Endodermal cell (in vitro differentiated cells): ENCODE results near the gene ADGRD1. TPM values are rescaled to one million over a fixed set of nuclear protein-coding genes. Genes with fewer than 3 reads are reported as not detected.

Source experiments
- DNase-seq: peaks from one replicate; pipeline ENCODE4 v3.0.0-alpha.2; 2017
- H3K27ac ChIP-seq: 2 replicates; pipeline ENCODE4 v1.5.1; 2013; ENCODE audit warnings: mild to moderate bottlenecking, low read depth, low read length, moderate library complexity
- H3K27me3 ChIP-seq: 2 replicates; pipeline ENCODE4 v1.6.1; 2013; ENCODE audit warnings: mild to moderate bottlenecking, low read length, moderate library complexity; ENCODE audit not compliant: insufficient read depth, control insufficient read depth, poor library complexity, severe bottlenecking
- H3K36me3 ChIP-seq: 2 replicates; pipeline ENCODE4 v1.7.0; 2013; ENCODE audit warnings: mild to moderate bottlenecking, low read length, moderate library complexity; ENCODE audit not compliant: control insufficient read depth, insufficient read depth
- H3K4me1 ChIP-seq: one replicate; pipeline ENCODE4 v1.7.0; 2013; ENCODE audit warnings: low read length; ENCODE audit not compliant: control insufficient read depth, insufficient read depth
- H3K4me3 ChIP-seq: 2 replicates; pipeline ENCODE4 v1.5.1; 2013; ENCODE audit warnings: mild to moderate bottlenecking, low read length, moderate library complexity
- H3K9ac ChIP-seq: 2 replicates; pipeline ENCODE4 v1.6.1; 2013; ENCODE audit warnings: mild to moderate bottlenecking, low read length, moderate library complexity; ENCODE audit not compliant: poor library complexity, severe bottlenecking; ENCODE audit errors: extremely low read depth
- H3K9me3 ChIP-seq: 2 replicates; pipeline ENCODE4 v1.6.1; 2013; ENCODE audit warnings: mild to moderate bottlenecking, low read length, moderate library complexity; ENCODE audit not compliant: control insufficient read depth
- H3K27ac Mint-ChIP-seq: 2 replicates; pipeline ENCODE4 v1.8.0; 2020; ENCODE audit warnings: mixed read lengths
- H3K27me3 Mint-ChIP-seq: 2 replicates; pipeline ENCODE4 v1.8.0; 2021; ENCODE audit warnings: mild to moderate bottlenecking, mixed read lengths; ENCODE audit not compliant: insufficient read depth
- H3K36me3 Mint-ChIP-seq: 2 replicates; pipeline ENCODE4 v1.8.0; 2020; ENCODE audit warnings: low read depth, mixed read lengths
- H3K4me1 Mint-ChIP-seq: 2 replicates; pipeline ENCODE4 v1.8.0; 2020; ENCODE audit warnings: mixed read lengths
- H3K4me3 Mint-ChIP-seq: 2 replicates; pipeline ENCODE4 v1.8.0; 2020; ENCODE audit warnings: mild to moderate bottlenecking, moderate library complexity, mixed read lengths
- H3K9me3 Mint-ChIP-seq: 2 replicates; pipeline ENCODE4 v1.8.0; 2020; ENCODE audit warnings: mild to moderate bottlenecking, mixed read lengths
- CTCF ChIP-seq: fragments of 200-600 bp; sonication (generic); conservative IDR thresholded peaks from 2 replicates; pipeline ENCODE4 v1.5.0; 2021; ENCODE audit warnings: antibody characterized with exemption, mild to moderate bottlenecking
- WGBS, 2 experiments: methylation state at CpG; one replicate each; pipeline versions ENCODE4 v1.1.5 to v1.1.7; 2013; ENCODE audit warnings: missing lambda C conversion rate in 2 of 2, mixed read lengths in 1 of 2; ENCODE audit not compliant: insufficient coverage in 1 of 2, insufficient read length in 1 of 2; 5-methylcytosine and 5-hydroxymethylcytosine counted together
- total RNA-seq, 2 donors: library from RNA; stranded (reverse); fragmentation: NEBNext Ultra II Directional in 1 of 2; extraction: Animal tissue kit (Norgen Biotek cat#: 25700) in 1 of 2; gene quantifications; 2 replicates in 1 of 2; 3 replicates in 1 of 2; pipeline ENCODE4 v1.2.1, GENCODE V29; 2021

ADGRD1 gene
- total RNA-seq, 2 donors from 2014 or later, result 1.3 to 2.9 TPM

- no peak overlapping the region for H3K9ac ChIP-seq
- no peaks in the 10 kb centered on the region for H3K36me3 ChIP-seq
- Mint-ChIP-seq H3K9me3 (peaks cover 8% of the 10 kb centered on the region), H3K27me3 (peaks cover 15% of the 10 kb centered on the region), H3K4me1 (no peaks in the 10 kb centered on the region), H3K4me3 (no peak overlapping the region), H3K36me3 (no peaks in the 10 kb centered on the region), H3K27ac (no peak overlapping the region)
- H3K27me3 ChIP-seq, result no peaks in the 10 kb centered on the region
- H3K4me3 ChIP-seq, result no peak overlapping the region
- DNase-seq, result no peak
- H3K27ac ChIP-seq, result peak overlapping the region; percentile 69
- 81 to 89% methylated on average over 9 to 11 of the region's 11 CpGs for WGBS, 2 experiments
- no peaks in the 10 kb centered on the region for H3K4me1 ChIP-seq
- TF ChIP-seq CTCF, result no peak
- H3K9me3 ChIP-seq, result no peaks in the 10 kb centered on the region
These were observed 176.1 kb downstream of the ADGRD1 start for GRCh38 chr12:131129839-131130238.

- Histone ChIP-seq H3K4me3 (no peak overlapping the region), H3K36me3 (no peaks in the 10 kb centered on the region), H3K27me3 (no peaks in the 10 kb centered on the region), H3K4me1 (no peaks in the 10 kb centered on the region), H3K9ac (no peak overlapping the region), H3K27ac (peak overlapping the region; percentile 69), H3K9me3 (no peaks in the 10 kb centered on the region)
- Mint-ChIP-seq H3K36me3 (no peaks in the 10 kb centered on the region), H3K9me3 (peaks cover 8% of the 10 kb centered on the region), H3K4me3 (no peak overlapping the region), H3K4me1 (no peaks in the 10 kb centered on the region), H3K27ac (no peak overlapping the region), H3K27me3 (peaks cover 15% of the 10 kb centered on the region)
- DNase-seq, result no peak
- 89 to 97% methylated on average over 20 to 30 of the region's 30 CpGs for WGBS, 2 experiments
- TF ChIP-seq CTCF, result no peak
These were observed 176.7 kb downstream of the ADGRD1 start for GRCh38 chr12:131130311-131130911.

GRCh38 chr12:131131077-131131807, 177.5 kb downstream of the ADGRD1 start:
- H3K36me3 Mint-ChIP-seq, result no peaks in the 10 kb centered on the region
- peaks cover 15% of the 10 kb centered on the region for H3K27me3 Mint-ChIP-seq
- TF ChIP-seq CTCF, result no peak
- H3K27ac Mint-ChIP-seq, result no peak overlapping the region
- H3K27me3 ChIP-seq, result no peaks in the 10 kb centered on the region
- H3K4me1 Mint-ChIP-seq, result no peaks in the 10 kb centered on the region
- peaks cover 8% of the 10 kb centered on the region for H3K9me3 Mint-ChIP-seq
- no peak overlapping the region for H3K4me3 ChIP-seq
- H3K9ac ChIP-seq, result no peak overlapping the region
- H3K9me3 ChIP-seq, result no peaks in the 10 kb centered on the region
- H3K4me3 Mint-ChIP-seq, result no peak overlapping the region
- no peak overlapping the region for H3K27ac ChIP-seq
- WGBS, 2 experiments, result 90 to 95% methylated on average over 12 to 20 of the region's 20 CpGs
- no peaks in the 10 kb centered on the region for H3K36me3 ChIP-seq
- H3K4me1 ChIP-seq, result no peaks in the 10 kb centered on the region
- no peak for DNase-seq
